HEK293 (cell line): ENCODE results near the gene ZNF446.
A peak's percentile ranks its signal among the peaks of the same experiment; 100 is the strongest.

Experiments
- FEZF1 ChIP-seq: fragments of 450-650 bp; formaldehyde crosslinking; IDR thresholded peaks from 2 replicates; pipeline ENCODE4 v1.5.1; 2016; ENCODE audit warnings: missing biosample characterization, missing genetic modification characterization
- GLI2 ChIP-seq: fragments of 450-650 bp; formaldehyde crosslinking; IDR thresholded peaks from 2 replicates; pipeline ENCODE4; 2017; ENCODE audit warnings: missing biosample characterization, missing genetic modification characterization, low read depth, borderline replicate concordance
- GLIS2 ChIP-seq: fragments of 450-650 bp; formaldehyde crosslinking; IDR thresholded peaks from 2 replicates; pipeline ENCODE4 v1.5.1; 2016; ENCODE audit warnings: missing biosample characterization, missing genetic modification characterization
- KLF1 ChIP-seq: fragments of 450-650 bp; formaldehyde crosslinking; IDR thresholded peaks from 2 replicates; pipeline ENCODE4 v1.5.1; 2016; ENCODE audit warnings: missing biosample characterization, missing genetic modification characterization
- RBAK ChIP-seq: fragments of 450-650 bp; formaldehyde crosslinking; IDR thresholded peaks from 2 replicates; pipeline ENCODE4 v1.5.1; 2016; ENCODE audit warnings: missing biosample characterization, missing genetic modification characterization
- SP2 ChIP-seq: fragments of 450-650 bp; formaldehyde crosslinking; IDR thresholded peaks from 2 replicates; pipeline ENCODE4 v1.5.1; 2016; ENCODE audit warnings: missing biosample characterization, missing genetic modification characterization
- YY1 ChIP-seq: fragments of 450-650 bp; formaldehyde crosslinking; IDR thresholded peaks from 2 replicates; pipeline ENCODE4 v1.5.1; 2018; ENCODE audit warnings: missing biosample characterization, missing genetic modification characterization
- ZBTB44 ChIP-seq: fragments of 450-650 bp; IDR thresholded peaks from 2 replicates; pipeline ENCODE4 v1.5.1; 2018; ENCODE audit warnings: missing biosample characterization, mild to moderate bottlenecking, missing genetic modification characterization
- ZBTB7A ChIP-seq: fragments of 450-650 bp; formaldehyde crosslinking; IDR thresholded peaks from 2 replicates; pipeline ENCODE4 v1.5.1; 2016; ENCODE audit warnings: low read depth, missing biosample characterization, missing genetic modification characterization
- ZNF133 ChIP-seq: fragments of 450-650 bp; formaldehyde crosslinking; IDR thresholded peaks from 2 replicates; pipeline ENCODE4 v1.5.1; 2016; ENCODE audit warnings: missing biosample characterization, missing genetic modification characterization
- ZNF175 ChIP-seq: fragments of 450-650 bp; formaldehyde crosslinking; IDR thresholded peaks from 2 replicates; pipeline ENCODE4 v1.5.1; 2016; ENCODE audit warnings: missing biosample characterization, missing genetic modification characterization
- ZNF214 ChIP-seq: fragments of 450-650 bp; formaldehyde crosslinking; IDR thresholded peaks from 2 replicates; pipeline ENCODE4 v1.5.1; 2017; ENCODE audit warnings: missing biosample characterization, mild to moderate bottlenecking, missing genetic modification characterization, borderline replicate concordance
- ZNF335 ChIP-seq: fragments of 450-650 bp; formaldehyde crosslinking; conservative IDR thresholded peaks from 2 replicates; pipeline ENCODE4 v1.5.1; 2016; ENCODE audit warnings: missing biosample characterization, missing genetic modification characterization
- ZNF391 ChIP-seq: fragments of 450-650 bp; formaldehyde crosslinking; IDR thresholded peaks from 2 replicates; pipeline ENCODE4 v1.5.1; 2016; ENCODE audit warnings: low read depth, missing biosample characterization, missing genetic modification characterization, borderline replicate concordance
- ZNF394 ChIP-seq: fragments of 450-650 bp; formaldehyde crosslinking; IDR thresholded peaks from 2 replicates; pipeline ENCODE4 v1.5.1; 2016; ENCODE audit warnings: missing biosample characterization, missing genetic modification characterization, mild to moderate bottlenecking, moderate library complexity, borderline replicate concordance
- ZNF501 ChIP-seq: fragments of 450-650 bp; formaldehyde crosslinking; IDR thresholded peaks from 2 replicates; pipeline ENCODE4 v1.5.1; 2016; ENCODE audit warnings: missing biosample characterization, missing genetic modification characterization
- ZNF548 ChIP-seq: fragments of 450-650 bp; formaldehyde crosslinking; IDR thresholded peaks from 2 replicates; pipeline ENCODE4 v1.5.1; 2016; ENCODE audit warnings: missing biosample characterization, missing genetic modification characterization
- ZNF549 ChIP-seq: fragments of 450-650 bp; IDR thresholded peaks from 2 replicates; pipeline ENCODE4 v1.5.1; 2018; ENCODE audit warnings: missing biosample characterization, missing genetic modification characterization, mild to moderate bottlenecking, inconsistent platforms, moderate library complexity
- ZNF701 ChIP-seq: fragments of 450-650 bp; formaldehyde crosslinking; IDR thresholded peaks from 2 replicates; pipeline ENCODE4 v1.5.1; 2016; ENCODE audit warnings: missing biosample characterization, missing genetic modification characterization
- ZNF76 ChIP-seq: fragments of 450-650 bp; formaldehyde crosslinking; IDR thresholded peaks from 2 replicates; pipeline ENCODE4; 2016; ENCODE audit warnings: low read depth, missing biosample characterization, missing genetic modification characterization, borderline replicate concordance
- ZNF791 ChIP-seq: fragments of 450-650 bp; formaldehyde crosslinking; IDR thresholded peaks from 2 replicates; pipeline ENCODE4 v1.5.1; 2016; ENCODE audit warnings: missing biosample characterization, missing genetic modification characterization
- ZNF837 ChIP-seq: fragments of 450-650 bp; formaldehyde crosslinking; IDR thresholded peaks from 2 replicates; pipeline ENCODE4 v1.5.1; 2016; ENCODE audit warnings: missing biosample characterization, missing genetic modification characterization
- TF ChIP-seq, protein P1 (sequence below): fragments of 450-650 bp; formaldehyde crosslinking; IDR thresholded peaks from 2 replicates; pipeline ENCODE4 v1.5.1; 2016; ENCODE audit warnings: missing biosample characterization, missing genetic modification characterization, low read depth
- TF ChIP-seq, protein P2 (sequence below): IDR thresholded peaks from 2 replicates; pipeline ENCODE4 v1.6.1; 2011; ENCODE audit warnings: mild to moderate bottlenecking, low read depth, low read length, borderline replicate concordance
- TF ChIP-seq, protein P3 (sequence below): fragments of 450-650 bp; formaldehyde crosslinking; conservative IDR thresholded peaks from 2 replicates; pipeline ENCODE4 v1.5.1; 2016; ENCODE audit warnings: low read depth, missing biosample characterization, missing genetic modification characterization
- TF ChIP-seq, protein P4 (sequence below): fragments of 450-650 bp; formaldehyde crosslinking; IDR thresholded peaks from 2 replicates; pipeline ENCODE4 v1.5.1; 2017; ENCODE audit warnings: missing biosample characterization, missing genetic modification characterization
- TF ChIP-seq, protein P5 (sequence below): fragments of 450-650 bp; formaldehyde crosslinking; IDR thresholded peaks from 2 replicates; pipeline ENCODE4 v1.5.1; 2016; ENCODE audit warnings: missing biosample characterization, missing genetic modification characterization

Gene ZNF446

DNA sequence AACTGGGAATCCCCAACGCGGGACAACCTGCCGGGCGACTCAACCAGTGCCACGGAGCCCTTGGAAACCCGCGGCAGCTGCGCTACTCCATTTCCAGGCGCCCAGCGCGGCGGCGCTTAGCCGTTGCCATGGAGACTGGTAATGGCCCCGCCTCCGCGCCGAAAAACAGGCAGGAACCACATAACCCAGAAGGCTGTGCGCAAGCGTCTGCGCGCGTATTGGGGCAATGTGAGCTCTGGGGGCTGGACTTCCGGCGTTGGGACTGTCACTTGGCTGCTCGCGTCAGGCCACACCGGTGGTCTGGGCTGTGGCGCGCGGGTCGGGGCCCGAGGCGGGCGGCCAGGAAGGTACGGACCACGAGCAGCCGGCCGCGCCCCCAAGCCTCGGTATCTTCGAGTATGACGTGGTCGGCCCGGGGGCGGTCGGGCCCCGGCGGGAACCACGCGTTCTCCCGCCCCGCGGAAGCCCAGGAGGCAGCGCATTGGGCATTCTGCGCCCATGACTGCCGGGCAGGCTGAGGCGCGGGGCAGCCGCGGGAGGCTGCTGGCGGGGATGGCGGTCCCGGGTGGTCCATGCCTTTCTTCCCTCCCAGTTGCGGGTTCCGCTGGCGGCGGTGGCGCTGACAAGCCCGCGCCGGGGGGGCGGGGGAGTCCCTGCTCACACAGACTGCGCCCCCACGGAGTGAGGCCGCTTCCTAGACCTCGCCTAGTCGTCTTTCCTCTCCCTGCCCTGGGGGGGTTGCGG, 24.6 kb upstream of the ZNF446 start, which contains the start of gene ZNF324B (continued):
- TF ChIP-seq, protein P1, sequence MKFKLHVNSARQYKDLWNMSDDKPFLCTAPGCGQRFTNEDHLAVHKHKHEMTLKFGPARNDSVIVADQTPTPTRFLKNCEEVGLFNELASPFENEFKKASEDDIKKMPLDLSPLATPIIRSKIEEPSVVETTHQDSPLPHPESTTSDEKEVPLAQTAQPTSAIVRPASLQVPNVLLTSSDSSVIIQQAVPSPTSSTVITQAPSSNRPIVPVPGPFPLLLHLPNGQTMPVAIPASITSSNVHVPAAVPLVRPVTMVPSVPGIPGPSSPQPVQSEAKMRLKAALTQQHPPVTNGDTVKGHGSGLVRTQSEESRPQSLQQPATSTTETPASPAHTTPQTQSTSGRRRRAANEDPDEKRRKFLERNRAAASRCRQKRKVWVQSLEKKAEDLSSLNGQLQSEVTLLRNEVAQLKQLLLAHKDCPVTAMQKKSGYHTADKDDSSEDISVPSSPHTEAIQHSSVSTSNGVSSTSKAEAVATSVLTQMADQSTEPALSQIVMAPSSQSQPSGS (tag by site-specific recombination): no peak
- TF ChIP-seq ZNF335 (tag by site-specific recombination) (peak; percentile 94), ZNF214 (tag by site-specific recombination) (no peak), GLI2 (tag by site-specific recombination) (no peak), ZNF133 (no peak), ZNF791 (tag by site-specific recombination) (no peak), KLF1 (tag by site-specific recombination) (no peak), ZNF501 (peak; percentile 29; the same call in 1 of the 2 replicates), ZNF549 (tag by site-specific recombination) (no peak), ZBTB44 (tag by site-specific recombination) (no peak), GLIS2 (tag by site-specific recombination) (peak; percentile 96), ZNF837 (tag by site-specific recombination) (no peak), SP2 (tag by site-specific recombination) (peak; percentile 87), ZNF175 (no peak), RBAK (tag by site-specific recombination) (no peak), ZBTB7A (tag by site-specific recombination) (no peak), ZNF701 (tag by site-specific recombination) (no peak), ZNF394 (tag by site-specific recombination) (peak; percentile 100), YY1 (peak; percentile 21; the same call in 1 of the 2 replicates), ZNF391 (tag by site-specific recombination) (no peak), ZNF76 (tag by site-specific recombination) (peak; percentile 87), FEZF1 (tag by site-specific recombination) (peak; percentile 78), ZNF548 (tag by site-specific recombination) (no peak)
- TF ChIP-seq, protein P2, sequence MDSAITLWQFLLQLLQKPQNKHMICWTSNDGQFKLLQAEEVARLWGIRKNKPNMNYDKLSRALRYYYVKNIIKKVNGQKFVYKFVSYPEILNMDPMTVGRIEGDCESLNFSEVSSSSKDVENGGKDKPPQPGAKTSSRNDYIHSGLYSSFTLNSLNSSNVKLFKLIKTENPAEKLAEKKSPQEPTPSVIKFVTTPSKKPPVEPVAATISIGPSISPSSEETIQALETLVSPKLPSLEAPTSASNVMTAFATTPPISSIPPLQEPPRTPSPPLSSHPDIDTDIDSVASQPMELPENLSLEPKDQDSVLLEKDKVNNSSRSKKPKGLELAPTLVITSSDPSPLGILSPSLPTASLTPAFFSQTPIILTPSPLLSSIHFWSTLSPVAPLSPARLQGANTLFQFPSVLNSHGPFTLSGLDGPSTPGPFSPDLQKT: no peak
- TF ChIP-seq, protein P3, sequence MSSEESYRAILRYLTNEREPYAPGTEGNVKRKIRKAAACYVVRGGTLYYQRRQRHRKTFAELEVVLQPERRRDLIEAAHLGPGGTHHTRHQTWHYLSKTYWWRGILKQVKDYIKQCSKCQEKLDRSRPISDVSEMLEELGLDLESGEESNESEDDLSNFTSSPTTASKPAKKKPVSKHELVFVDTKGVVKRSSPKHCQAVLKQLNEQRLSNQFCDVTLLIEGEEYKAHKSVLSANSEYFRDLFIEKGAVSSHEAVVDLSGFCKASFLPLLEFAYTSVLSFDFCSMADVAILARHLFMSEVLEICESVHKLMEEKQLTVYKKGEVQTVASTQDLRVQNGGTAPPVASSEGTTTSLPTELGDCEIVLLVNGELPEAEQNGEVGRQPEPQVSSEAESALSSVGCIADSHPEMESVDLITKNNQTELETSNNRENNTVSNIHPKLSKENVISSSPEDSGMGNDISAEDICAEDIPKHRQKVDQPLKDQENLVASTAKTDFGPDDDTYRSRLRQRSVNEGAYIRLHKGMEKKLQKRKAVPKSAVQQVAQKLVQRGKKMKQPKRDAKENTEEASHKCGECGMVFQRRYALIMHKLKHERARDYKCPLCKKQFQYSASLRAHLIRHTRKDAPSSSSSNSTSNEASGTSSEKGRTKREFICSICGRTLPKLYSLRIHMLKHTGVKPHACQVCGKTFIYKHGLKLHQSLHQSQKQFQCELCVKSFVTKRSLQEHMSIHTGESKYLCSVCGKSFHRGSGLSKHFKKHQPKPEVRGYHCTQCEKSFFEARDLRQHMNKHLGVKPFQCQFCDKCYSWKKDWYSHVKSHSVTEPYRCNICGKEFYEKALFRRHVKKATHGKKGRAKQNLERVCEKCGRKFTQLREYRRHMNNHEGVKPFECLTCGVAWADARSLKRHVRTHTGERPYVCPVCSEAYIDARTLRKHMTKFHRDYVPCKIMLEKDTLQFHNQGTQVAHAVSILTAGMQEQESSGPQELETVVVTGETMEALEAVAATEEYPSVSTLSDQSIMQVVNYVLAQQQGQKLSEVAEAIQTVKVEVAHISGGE (tag by site-specific recombination): peak; percentile 62
- TF ChIP-seq, protein P4, sequence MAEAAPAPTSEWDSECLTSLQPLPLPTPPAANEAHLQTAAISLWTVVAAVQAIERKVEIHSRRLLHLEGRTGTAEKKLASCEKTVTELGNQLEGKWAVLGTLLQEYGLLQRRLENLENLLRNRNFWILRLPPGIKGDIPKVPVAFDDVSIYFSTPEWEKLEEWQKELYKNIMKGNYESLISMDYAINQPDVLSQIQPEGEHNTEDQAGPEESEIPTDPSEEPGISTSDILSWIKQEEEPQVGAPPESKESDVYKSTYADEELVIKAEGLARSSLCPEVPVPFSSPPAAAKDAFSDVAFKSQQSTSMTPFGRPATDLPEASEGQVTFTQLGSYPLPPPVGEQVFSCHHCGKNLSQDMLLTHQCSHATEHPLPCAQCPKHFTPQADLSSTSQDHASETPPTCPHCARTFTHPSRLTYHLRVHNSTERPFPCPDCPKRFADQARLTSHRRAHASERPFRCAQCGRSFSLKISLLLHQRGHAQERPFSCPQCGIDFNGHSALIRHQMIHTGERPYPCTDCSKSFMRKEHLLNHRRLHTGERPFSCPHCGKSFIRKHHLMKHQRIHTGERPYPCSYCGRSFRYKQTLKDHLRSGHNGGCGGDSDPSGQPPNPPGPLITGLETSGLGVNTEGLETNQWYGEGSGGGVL (tag by site-specific recombination): peak; percentile 65
- TF ChIP-seq, protein P5, sequence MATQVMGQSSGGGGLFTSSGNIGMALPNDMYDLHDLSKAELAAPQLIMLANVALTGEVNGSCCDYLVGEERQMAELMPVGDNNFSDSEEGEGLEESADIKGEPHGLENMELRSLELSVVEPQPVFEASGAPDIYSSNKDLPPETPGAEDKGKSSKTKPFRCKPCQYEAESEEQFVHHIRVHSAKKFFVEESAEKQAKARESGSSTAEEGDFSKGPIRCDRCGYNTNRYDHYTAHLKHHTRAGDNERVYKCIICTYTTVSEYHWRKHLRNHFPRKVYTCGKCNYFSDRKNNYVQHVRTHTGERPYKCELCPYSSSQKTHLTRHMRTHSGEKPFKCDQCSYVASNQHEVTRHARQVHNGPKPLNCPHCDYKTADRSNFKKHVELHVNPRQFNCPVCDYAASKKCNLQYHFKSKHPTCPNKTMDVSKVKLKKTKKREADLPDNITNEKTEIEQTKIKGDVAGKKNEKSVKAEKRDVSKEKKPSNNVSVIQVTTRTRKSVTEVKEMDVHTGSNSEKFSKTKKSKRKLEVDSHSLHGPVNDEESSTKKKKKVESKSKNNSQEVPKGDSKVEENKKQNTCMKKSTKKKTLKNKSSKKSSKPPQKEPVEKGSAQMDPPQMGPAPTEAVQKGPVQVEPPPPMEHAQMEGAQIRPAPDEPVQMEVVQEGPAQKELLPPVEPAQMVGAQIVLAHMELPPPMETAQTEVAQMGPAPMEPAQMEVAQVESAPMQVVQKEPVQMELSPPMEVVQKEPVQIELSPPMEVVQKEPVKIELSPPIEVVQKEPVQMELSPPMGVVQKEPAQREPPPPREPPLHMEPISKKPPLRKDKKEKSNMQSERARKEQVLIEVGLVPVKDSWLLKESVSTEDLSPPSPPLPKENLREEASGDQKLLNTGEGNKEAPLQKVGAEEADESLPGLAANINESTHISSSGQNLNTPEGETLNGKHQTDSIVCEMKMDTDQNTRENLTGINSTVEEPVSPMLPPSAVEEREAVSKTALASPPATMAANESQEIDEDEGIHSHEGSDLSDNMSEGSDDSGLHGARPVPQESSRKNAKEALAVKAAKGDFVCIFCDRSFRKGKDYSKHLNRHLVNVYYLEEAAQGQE (tag by site-specific recombination): no peak
